Hematopoietic multipotent progenitor cell (in vitro differentiated cells): ENCODE measurements around the gene STPG1. TPM values are rescaled to one million over a fixed set of nuclear protein-coding genes. Genes with fewer than 3 reads are reported as not detected.
"Not testable (repeated sequence)": the region's sequence is repeated elsewhere in the genome, so short reads cannot be mapped to it uniquely, and the experiment has no call there.

Source experiments
- DNase-seq, 3 donors: peaks; one replicate each; pipeline ENCODE4 v3.0.0-alpha.2; 2011 to 2015; ENCODE audit warnings: low read depth in 2 of 3, low spot score in 2 of 3
- total RNA-seq: library from RNA; depleted of rRNA; stranded (reverse); fragments of >200 nt; gene quantifications from one replicate; pipeline ENCODE4 v1.2.3, GENCODE V29; 2012

Gene STPG1, protein sequence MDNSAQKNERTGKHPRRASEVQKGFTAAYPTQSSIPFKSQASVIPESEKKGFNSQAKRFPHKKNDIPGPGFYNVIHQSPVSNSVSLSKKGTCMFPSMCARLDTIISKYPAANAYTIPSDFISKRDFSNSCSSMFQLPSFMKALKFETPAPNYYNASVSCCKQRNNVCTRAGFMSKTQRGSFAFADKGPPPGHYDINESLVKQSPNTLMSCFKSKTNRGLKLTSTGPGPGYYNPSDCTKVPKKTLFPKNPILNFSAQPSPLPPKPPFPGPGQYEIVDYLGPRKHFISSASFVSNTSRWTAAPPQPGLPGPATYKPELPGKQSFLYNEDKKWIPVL
- total RNA-seq = 3.5 TPM

DNA sequence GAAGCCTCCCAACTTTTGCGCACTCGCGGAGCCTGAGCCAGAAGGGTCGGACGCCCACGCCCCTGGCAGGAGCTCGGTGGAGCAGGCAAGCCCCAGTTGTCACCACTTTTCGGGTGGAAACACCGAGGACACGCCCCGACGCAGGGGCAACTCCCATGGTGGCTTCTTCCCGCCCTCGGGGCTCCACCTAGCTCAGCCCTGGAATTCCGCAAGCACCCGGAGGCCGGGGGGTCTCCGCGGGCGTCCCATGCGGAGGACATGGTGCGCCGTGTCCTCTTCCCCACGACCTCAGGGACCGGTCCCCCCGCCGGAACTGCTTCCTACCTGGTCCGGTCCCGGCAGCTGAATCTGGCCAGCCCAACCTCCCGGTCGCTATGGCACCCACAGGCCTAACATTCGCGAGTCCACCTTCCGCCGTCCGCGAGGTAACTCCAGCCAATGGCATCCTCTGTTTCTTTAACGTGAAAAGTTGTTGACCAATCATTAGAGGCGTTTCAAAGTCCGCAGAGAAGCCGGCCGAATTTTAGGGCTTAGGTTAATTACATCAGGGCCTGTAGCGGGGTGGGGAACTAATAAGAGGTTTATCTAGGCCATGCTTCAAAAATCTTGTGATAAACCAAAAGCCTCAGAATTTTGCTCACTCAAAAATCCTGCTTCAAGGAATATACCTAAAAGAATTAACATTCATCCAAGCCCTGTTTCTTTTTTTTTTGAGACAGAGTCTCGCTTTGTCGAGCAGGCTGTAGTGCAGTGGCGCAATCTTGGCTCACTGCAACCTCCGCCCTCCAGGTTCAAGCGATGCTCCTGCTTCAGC, at the start of gene STPG1:
STPG1 (minus strand) TSS at position 433 of the 814 bp plus-strand sequence. CDS start 12,394 bp downstream, outside the sequence.
- DNase-seq = peak; percentile 78 to 93 (median 86)

DNA sequence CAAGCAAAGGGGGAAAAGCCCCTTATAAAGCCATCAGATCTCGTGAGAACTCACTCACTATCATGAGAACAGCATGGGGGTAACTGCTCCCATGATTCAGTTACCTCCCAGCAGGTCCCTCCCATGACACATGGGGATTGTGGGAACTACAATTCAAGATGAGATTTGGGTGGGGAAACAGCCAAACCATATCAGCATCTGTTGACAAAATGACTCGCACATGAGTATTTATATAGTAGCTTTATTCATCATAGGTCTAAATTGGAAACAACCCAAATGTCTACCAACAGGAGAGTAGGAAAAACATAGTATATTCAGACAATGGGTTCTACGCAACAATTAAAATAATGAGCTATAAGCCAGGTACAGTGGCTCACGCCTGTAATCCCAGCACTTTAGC, 48.5 kb upstream of the STPG1 start:
- not testable (repeated sequence) for DNase-seq

- DNase-seq = no peak
These were observed 46.1 kb upstream of the STPG1 start for GRCh38 chr1:24459551-24460266.

GRCh38 chr1:24457866-24458265, 44.3 kb upstream of the STPG1 start:
- DNase-seq = no peak

- DNase-seq = no peak
These were observed 41.7 kb upstream of the STPG1 start for GRCh38 chr1:24455272-24455671.

GRCh38 chr1:24454673-24455072, 41.1 kb upstream of the STPG1 start:
- no peak for DNase-seq

DNA sequence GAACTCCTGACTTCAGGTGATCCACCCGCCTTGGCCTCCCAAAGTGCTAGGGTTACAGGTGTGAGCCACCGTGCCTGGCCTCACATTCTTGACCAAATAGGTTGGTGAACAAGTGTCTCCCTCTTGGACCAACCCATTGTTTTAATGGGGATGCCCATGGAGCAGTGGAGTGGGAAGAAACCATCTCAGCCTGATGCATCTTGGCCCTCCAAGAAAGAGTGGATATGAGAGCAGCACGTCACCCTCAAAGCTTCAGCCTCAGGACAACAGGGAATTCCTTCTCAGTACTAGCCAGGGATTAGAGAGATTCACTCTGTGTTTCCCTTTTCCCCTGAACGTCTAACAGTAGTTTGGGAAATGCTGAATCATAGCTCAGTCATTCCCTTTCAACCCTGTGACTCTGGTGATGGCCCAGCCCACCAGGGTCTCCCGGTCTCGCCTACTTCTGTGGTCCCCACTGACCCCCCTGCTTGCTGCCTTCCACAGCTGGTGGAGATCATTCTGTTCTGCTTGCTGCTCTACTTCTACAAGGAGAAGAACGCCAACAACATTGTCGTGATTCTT, 39.4 kb upstream of the STPG1 start:
- no peak for DNase-seq

GRCh38 chr1:24451746-24452145, 38.2 kb upstream of the STPG1 start:
- DNase-seq = no peak

GRCh38 chr1:24450857-24451397, 37.3 kb upstream of the STPG1 start:
- no peak for DNase-seq

GRCh38 chr1:24450316-24450715, 36.7 kb upstream of the STPG1 start:
- DNase-seq = no peak

DNA sequence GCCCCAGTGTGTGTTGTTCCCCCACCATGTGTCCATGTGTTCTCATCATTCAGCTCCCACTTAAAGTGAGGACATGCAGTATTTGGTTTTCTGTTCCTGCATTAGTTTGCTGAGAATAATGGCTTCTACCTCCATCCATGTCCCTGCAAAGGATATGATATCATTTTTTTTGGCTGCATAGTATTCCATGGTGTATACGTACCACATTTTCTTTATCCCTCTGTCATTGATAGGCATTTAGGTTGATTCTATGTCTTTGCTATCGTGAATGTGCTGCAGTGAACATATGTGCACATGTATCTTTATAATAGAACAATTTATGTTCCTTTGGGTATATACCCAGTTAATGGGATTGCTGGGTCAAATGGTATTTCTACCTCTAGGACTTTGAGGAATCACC, 32.9 kb upstream of the STPG1 start:
- DNase-seq = not testable (repeated sequence)

- DNase-seq = no peak
These were observed 29.7 kb upstream of the STPG1 start for GRCh38 chr1:24443241-24443656.

GRCh38 chr1:24442764-24443163, 29.2 kb upstream of the STPG1 start:
- DNase-seq = no peak

DNA sequence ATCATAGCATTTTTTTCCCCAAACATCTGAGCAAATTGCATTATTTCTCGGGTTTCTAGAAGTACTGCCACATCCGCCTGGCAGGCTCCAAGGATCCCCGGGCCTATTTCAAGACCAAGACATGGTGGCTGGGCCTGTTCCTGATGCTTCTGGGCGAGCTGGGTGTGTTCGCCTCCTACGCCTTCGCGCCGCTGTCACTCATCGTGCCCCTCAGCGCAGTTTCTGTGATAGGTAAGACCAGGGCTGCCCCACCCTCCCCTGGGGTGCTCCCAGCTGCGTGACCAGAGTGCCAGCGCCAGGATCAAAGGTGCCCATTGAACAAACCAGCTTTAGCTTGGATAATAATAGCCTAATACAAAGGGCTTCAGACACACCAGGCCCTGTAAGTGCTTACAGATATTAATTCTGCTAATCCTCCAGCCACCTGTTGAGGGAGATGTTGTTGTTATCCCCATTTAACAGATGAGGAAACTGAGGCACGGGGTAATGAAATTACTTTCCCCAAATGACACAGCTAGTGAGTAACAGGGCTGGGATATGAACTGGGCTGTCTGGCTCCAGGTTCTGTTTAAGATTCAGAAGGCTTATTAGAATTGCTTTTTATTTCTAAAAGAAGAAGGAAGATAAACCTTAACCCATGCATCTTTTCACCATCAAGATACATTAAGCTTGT, 28.6 kb upstream of the STPG1 start:
- no peak for DNase-seq

- no peak for DNase-seq
These were observed 27.9 kb upstream of the STPG1 start for GRCh38 chr1:24441480-24441879.

DNA sequence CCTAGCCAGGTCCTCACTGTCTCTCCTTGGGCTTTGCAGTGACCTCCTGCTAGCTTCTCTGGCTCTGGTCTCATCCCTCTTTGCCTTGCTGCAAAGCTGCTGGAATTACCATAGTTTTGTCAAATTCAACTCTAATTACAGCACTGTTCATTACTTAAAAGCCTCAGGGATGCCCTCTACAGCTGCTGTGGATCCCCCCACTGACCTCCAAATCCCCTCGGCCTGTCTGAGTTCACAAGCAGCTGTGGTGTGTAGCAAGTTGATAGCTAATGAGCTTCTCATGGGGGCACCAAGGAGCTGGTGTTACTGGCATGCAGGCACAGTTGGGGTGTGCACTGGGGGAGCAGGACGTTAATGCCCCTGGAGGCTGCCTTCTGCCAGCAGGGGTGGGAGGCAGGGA, 26.9 kb upstream of the STPG1 start:
- no peak for DNase-seq

GRCh38 chr1:24438423-24438901, 24.9 kb upstream of the STPG1 start:
- no peak for DNase-seq

DNA sequence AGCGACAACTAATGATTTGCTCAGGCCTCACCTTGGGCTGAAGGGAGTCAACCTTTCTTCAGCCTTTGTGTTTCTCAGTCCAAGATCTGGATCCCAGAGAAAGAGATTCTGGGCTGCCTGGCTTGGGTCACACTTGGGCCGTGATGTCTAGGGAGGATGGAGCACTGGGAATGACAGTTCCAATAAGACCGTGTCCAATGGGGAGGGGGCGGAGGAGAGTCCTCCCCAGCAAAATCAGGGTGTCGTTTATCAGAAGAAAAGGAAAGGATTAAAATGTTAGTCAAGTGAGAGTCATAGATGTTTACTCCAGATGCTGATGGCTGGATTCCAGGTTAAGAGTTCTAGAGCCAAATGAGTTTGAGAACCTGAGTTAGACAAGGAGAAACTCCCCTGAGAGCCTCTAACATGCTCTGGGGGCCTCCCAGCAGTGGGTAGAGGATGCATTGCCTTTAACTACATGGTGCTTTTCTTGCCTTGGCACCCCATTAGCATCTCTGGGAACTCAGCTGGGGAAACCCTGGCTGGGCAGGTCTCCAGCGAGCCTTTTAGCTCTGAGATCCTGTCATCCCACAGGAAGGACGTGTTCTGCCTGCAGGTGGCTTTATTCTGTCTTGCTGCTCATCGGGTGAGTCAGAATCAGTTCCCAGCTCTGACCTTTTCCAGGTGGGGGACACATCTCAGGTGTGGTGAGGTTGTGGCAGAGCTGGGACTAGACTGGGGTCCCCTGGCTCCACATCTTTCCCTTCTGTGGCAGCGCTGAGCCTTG, 24.2 kb upstream of the STPG1 start:
- DNase-seq = no peak

- DNase-seq = no peak
These were observed 22.3 kb upstream of the STPG1 start for GRCh38 chr1:24435782-24436365.
